Gastrocnemius medialis (tissue), 4 donors: Measurements from ENCODE around the gene CLCA4.

ENCODE experiments used
- POLR2A ChIP-seq, 2 donors: fragments of 450-650 bp; IDR thresholded peaks; one replicate each; pipeline ENCODE4 v1.6.1; 2017; ENCODE audit warnings: antibody characterized with exemption in 2 of 2, mild to moderate bottlenecking in 2 of 2, moderate library complexity in 2 of 2
- TF ChIP-seq, protein P1 (sequence below), 5 experiments: fragments of 450-650 bp in 3 of 5; fragments of 200-600 bp in 2 of 5; sonication (generic) in 2 of 5; IDR thresholded peaks in 4 of 5; conservative IDR thresholded peaks in 1 of 5; 1 replicate in 4 of 5; 2 replicates in 1 of 5; pipeline ENCODE4 v1.5.1; 2016 to 2019; ENCODE audit warnings: antibody characterized with exemption in 5 of 5, mild to moderate bottlenecking in 3 of 5, moderate library complexity in 3 of 5

DNA sequence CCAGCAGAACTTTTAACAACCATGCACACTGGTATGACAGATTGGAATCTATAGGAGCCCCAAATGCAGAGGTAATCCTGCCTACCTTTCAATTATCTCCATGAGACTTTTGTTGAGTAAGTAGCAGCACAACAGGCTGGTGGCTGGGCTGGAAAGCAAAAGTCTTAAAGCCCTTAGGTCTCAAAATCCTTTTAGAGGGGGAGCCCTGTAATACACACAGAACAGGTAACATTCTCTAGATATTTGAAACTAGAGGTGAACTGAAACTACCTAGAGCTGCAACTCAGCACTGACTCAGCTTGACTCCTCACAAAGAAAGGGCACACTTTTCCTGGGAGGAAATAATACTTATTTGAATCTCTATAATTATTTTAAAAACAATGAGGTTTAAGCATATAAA, 71.5 kb downstream of the CLCA4 start:
- no peak for TF ChIP-seq POLR2A (IDR thresholded peaks at IDR 0.05)
- TF ChIP-seq, protein P1, sequence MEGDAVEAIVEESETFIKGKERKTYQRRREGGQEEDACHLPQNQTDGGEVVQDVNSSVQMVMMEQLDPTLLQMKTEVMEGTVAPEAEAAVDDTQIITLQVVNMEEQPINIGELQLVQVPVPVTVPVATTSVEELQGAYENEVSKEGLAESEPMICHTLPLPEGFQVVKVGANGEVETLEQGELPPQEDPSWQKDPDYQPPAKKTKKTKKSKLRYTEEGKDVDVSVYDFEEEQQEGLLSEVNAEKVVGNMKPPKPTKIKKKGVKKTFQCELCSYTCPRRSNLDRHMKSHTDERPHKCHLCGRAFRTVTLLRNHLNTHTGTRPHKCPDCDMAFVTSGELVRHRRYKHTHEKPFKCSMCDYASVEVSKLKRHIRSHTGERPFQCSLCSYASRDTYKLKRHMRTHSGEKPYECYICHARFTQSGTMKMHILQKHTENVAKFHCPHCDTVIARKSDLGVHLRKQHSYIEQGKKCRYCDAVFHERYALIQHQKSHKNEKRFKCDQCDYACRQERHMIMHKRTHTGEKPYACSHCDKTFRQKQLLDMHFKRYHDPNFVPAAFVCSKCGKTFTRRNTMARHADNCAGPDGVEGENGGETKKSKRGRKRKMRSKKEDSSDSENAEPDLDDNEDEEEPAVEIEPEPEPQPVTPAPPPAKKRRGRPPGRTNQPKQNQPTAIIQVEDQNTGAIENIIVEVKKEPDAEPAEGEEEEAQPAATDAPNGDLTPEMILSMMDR (IDR thresholded peaks at IDR 0.05 in 4 of 5, conservative IDR thresholded peaks at IDR 0.05 in 1 of 5): no peak
